BE2C (cell line): ENCODE measurements around the gene KIFC1.

Experiments used
- DNase-seq: peaks from one replicate; pipeline ENCODE4 v3.0.0-alpha.2; 2020
- H3K27me3 ChIP-seq: fragments of 250-450 bp; sonication (Bioruptor Pico); 2 replicates; pipeline ENCODE4 v1.5.1; 2020; ENCODE audit warnings: mild to moderate bottlenecking
- H3K36me3 ChIP-seq: fragments of 250-450 bp; sonication (Bioruptor Pico); 2 replicates; pipeline ENCODE4 v1.5.1; 2020; ENCODE audit warnings: mild to moderate bottlenecking
- H3K4me1 ChIP-seq: fragments of 250-450 bp; sonication (Bioruptor Pico); 2 replicates; pipeline ENCODE4 v1.5.1; 2020
- H3K4me3 ChIP-seq: 2 replicates; pipeline ENCODE4 v1.5.1; 2011; ENCODE audit warnings: low read depth, low read length
- H3K9me3 ChIP-seq: fragments of 250-450 bp; sonication (Bioruptor Pico); 2 replicates; pipeline ENCODE4 v1.5.1; 2020
- CTCF ChIP-seq: IDR thresholded peaks from 2 replicates; pipeline ENCODE4 v1.5.1; 2012; ENCODE audit warnings: mild to moderate bottlenecking, low read depth, low read length

Gene KIFC1

GRCh38 chr6:33459226-33459625 lies 67.6 kb downstream of the KIFC1 start:
- TF ChIP-seq CTCF: no peak
- no peaks in the 10 kb centered on the region for H3K4me1 ChIP-seq
- H3K4me3 ChIP-seq: no peak overlapping the region
- H3K27me3 ChIP-seq: no peaks in the 10 kb centered on the region
- H3K36me3 ChIP-seq: peaks cover 14% of the 10 kb centered on the region; the same call in 1 of the 2 replicates
- no peaks in the 10 kb centered on the region for H3K9me3 ChIP-seq
- DNase-seq: no peak
